ENCODE measurements around the gene PDHX.
A peak's percentile ranks its signal among the peaks of the same experiment; 100 is the strongest.

The PDHX gene

GRCh38 chr11:35033011-35033410 lies 116.6 kb downstream of the PDHX start:
- H3K27me3 Mint-ChIP-seq, result no peaks in the 10 kb centered on the region
- H3K4me1 Mint-ChIP-seq, result peaks cover 61% of the 10 kb centered on the region
- no peak overlapping the region for H3K27ac Mint-ChIP-seq
- no peak overlapping the region for H3K4me3 Mint-ChIP-seq
- H3K36me3 Mint-ChIP-seq, result peaks cover 4% of the 10 kb centered on the region
- H3K9me3 Mint-ChIP-seq, result peaks cover 15% of the 10 kb centered on the region

DNA sequence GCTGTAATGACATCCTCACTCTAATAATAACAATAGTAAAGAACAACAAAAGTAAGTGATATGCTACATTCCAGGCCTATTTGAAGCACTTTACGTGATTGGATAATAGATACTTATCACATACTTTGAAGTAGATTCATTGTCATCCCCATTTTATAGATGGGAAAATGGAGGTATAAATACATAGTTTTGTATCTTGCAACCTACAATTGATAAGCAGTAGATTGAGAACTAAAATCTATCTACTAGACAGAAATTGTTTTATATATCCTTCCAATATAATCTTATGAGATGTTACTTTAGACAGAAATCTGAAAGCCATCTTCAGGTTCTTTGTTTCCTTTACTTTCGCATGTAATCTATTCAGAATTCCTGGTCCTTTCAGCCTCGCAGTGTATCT lies 118.0 kb downstream of the PDHX start:
- Mint-ChIP-seq H3K9me3 (peaks cover 15% of the 10 kb centered on the region), H3K4me1 (peaks cover 70% of the 10 kb centered on the region), H3K36me3 (peaks cover 4% of the 10 kb centered on the region), H3K27ac (no peak overlapping the region), H3K27me3 (no peaks in the 10 kb centered on the region), H3K4me3 (no peak overlapping the region)

- H3K27ac Mint-ChIP-seq, result no peak overlapping the region
- H3K27me3 Mint-ChIP-seq, result no peaks in the 10 kb centered on the region
- peaks cover 15% of the 10 kb centered on the region for H3K9me3 Mint-ChIP-seq
- H3K4me3 Mint-ChIP-seq, result no peak overlapping the region
- H3K4me1 Mint-ChIP-seq, result peaks cover 68% of the 10 kb centered on the region
- H3K36me3 Mint-ChIP-seq, result peaks cover 4% of the 10 kb centered on the region
Observed at GRCh38 chr11:35035894-35036408, 119.5 kb downstream of the PDHX start.

DNA sequence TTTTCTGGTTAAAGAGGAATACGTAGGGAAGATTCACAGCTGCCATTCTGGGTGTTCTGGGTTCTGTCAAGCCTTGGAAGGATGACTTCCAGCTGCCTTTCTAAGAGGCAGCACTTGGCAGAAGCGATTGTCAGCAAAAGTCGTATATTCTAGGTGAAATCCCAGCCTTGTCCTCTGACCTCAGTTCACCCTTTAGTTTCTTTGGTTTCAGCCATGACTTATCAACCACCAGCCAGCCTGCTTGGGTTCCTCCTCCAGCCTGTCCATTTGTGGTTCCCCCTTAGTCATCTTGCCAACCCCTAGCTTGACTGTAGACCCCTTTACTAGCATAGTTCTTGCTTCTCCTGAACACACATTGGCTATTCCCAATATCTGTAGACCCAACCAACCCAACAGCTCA lies 120.2 kb downstream of the PDHX start:
- no peak overlapping the region for H3K4me3 Mint-ChIP-seq
- peaks cover 69% of the 10 kb centered on the region for H3K4me1 Mint-ChIP-seq
- H3K36me3 Mint-ChIP-seq, result peaks cover 4% of the 10 kb centered on the region
- no peaks in the 10 kb centered on the region for H3K27me3 Mint-ChIP-seq
- peaks cover 15% of the 10 kb centered on the region for H3K9me3 Mint-ChIP-seq
- peak overlapping the region; percentile 21 for H3K27ac Mint-ChIP-seq

- Mint-ChIP-seq H3K36me3 (peaks cover 2% of the 10 kb centered on the region), H3K27ac (peak overlapping the region; percentile 37), H3K4me3 (no peak overlapping the region), H3K27me3 (no peaks in the 10 kb centered on the region), H3K4me1 (peaks cover 74% of the 10 kb centered on the region), H3K9me3 (peaks cover 12% of the 10 kb centered on the region)
Observed at GRCh38 chr11:35038211-35038928, 122.0 kb downstream of the PDHX start.

DNA sequence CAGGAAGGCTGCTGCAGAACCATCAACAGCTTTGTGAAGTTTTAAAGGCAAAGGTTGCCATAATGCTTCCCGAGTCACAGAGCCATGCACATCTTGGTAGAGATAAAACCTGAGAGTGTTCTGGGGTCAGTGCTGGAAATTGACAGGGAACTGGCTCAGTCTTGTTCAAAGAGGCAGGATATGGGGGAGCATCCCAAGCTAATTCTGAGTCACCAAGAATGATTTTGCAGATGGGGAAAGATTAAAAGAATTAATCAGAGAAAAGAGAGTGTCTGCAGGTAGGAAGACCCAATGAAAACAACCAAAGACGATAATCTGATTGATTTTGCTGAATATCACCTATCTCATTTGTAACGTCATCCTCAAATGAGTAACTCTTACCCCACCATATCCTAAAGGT lies 122.7 kb downstream of the PDHX start:
- Mint-ChIP-seq H3K4me1 (peaks cover 73% of the 10 kb centered on the region), H3K36me3 (peaks cover 2% of the 10 kb centered on the region), H3K27ac (peak overlapping the region; percentile 48), H3K27me3 (no peaks in the 10 kb centered on the region), H3K9me3 (peaks cover 5% of the 10 kb centered on the region), H3K4me3 (no peak overlapping the region)

DNA sequence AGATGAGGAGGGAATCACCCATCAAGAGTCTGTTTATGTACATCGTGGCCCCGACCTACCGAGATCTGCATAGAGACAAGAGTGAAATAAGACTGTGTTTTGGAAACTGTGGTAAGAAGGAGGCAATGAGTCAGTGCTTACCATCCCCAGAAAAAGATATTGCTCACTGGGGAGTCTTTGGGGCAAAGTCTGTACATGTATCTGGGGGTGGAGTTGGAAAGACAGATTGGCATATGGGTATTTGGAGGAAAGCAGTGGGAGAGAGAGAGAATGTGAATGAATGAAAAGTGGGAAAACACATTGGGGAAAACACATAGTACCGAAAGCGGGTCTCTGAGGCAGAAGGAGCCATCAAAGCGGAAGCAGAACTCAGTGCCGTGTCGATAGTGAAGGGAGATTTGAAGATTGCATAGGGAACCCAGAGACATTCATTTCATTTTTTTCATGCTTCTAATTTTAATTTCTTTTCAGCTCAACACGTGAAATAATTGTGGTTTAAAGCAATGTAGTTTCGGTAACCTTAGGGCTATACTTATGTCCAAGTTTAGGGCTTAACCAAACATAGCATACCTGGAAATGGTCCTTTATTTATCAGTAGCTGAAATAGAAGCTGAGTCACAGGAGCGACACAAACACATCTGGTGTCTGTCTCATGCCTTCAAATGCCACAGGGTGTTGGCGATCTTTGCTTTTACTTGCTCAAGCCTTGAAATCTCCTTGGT lies 124.0 kb downstream of the PDHX start:
- no peaks in the 10 kb centered on the region for H3K27me3 Mint-ChIP-seq
- peaks cover 2% of the 10 kb centered on the region for H3K36me3 Mint-ChIP-seq
- peak overlapping the region; percentile 97 for H3K27ac Mint-ChIP-seq
- peaks cover 5% of the 10 kb centered on the region for H3K9me3 Mint-ChIP-seq
- H3K4me1 Mint-ChIP-seq, result peaks cover 79% of the 10 kb centered on the region
- H3K4me3 Mint-ChIP-seq, result peak overlapping the region; percentile 80

DNA sequence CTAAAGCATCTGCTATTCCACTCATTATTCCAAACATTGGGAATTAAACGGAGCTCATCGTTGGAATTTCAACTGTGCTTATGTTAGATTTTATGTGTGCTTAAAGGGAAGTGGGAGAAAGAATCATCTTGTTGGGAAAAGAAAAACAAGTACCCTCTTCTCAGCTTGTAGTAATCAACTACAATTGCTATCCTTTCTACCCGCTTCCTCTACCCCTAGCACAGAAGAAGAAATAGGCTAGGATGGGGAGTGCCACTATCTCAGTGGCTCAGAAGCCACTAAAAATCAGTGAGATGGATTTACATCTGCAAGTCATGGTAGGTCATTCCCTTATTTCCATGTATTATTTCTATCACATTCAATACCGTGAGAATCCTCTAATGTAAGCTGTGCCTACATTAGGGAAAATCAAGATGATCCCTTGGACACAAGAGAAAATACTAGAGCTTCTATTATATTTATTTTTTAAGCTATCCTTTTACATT lies 124.7 kb downstream of the PDHX start:
- H3K36me3 Mint-ChIP-seq, result peaks cover 2% of the 10 kb centered on the region
- H3K4me3 Mint-ChIP-seq, result peak overlapping the region; percentile 66
- no peaks in the 10 kb centered on the region for H3K27me3 Mint-ChIP-seq
- H3K27ac Mint-ChIP-seq, result peak overlapping the region; percentile 97
- H3K9me3 Mint-ChIP-seq, result peaks cover 5% of the 10 kb centered on the region
- peaks cover 83% of the 10 kb centered on the region for H3K4me1 Mint-ChIP-seq

- no peak overlapping the region for H3K4me3 Mint-ChIP-seq
- peaks cover 5% of the 10 kb centered on the region for H3K9me3 Mint-ChIP-seq
- no peaks in the 10 kb centered on the region for H3K27me3 Mint-ChIP-seq
- peaks cover 89% of the 10 kb centered on the region for H3K4me1 Mint-ChIP-seq
- H3K36me3 Mint-ChIP-seq, result no peaks in the 10 kb centered on the region
- H3K27ac Mint-ChIP-seq, result peak overlapping the region; percentile 81
Observed at GRCh38 chr11:35042224-35042623, 125.8 kb downstream of the PDHX start.

DNA sequence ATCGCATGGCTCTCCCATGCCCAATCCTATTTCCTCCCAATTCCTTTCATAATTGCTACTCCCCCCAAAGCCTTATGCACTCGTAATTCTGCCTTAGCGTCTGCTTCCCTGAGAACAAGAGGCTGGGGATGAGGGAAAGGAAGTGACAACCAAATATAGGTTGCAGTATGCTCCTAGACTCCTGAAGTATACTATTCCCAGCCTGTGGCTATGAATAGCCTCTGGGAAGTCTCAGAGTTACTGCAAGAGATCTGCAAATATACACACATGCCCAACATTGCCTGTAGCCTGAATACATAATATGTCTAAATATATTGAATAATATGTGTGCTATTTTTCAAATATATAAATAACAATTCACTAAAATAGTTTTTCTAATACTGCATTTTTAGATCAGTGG lies 126.5 kb downstream of the PDHX start:
- peak overlapping the region; percentile 81 for H3K27ac Mint-ChIP-seq
- peaks cover under 1% of the 10 kb centered on the region for H3K9me3 Mint-ChIP-seq
- no peak overlapping the region for H3K4me3 Mint-ChIP-seq
- no peaks in the 10 kb centered on the region for H3K27me3 Mint-ChIP-seq
- no peaks in the 10 kb centered on the region for H3K36me3 Mint-ChIP-seq
- H3K4me1 Mint-ChIP-seq, result peaks cover 92% of the 10 kb centered on the region

DNA sequence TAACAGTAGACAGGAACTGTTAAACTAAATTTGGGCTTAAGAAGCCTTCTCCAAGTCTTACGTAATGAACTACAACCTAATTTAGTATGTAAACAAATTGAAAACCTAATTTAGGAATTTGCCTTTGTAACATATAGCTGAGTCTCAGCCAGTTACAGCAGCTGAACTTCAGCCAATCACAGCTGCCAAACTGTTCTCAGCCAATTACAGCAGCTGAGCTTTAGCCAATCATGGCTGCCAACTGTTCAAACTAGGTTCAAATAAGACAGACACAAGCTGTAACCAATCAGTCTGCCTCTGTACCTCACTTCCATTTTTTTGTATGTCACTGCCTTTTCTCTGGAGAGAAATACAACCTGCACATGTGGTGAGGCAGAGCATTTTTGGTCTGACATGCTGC lies 127.5 kb downstream of the PDHX start:
- Mint-ChIP-seq H3K4me1 (peaks cover 92% of the 10 kb centered on the region), H3K36me3 (no peaks in the 10 kb centered on the region), H3K27ac (no peak overlapping the region), H3K27me3 (no peaks in the 10 kb centered on the region), H3K4me3 (no peak overlapping the region), H3K9me3 (peaks cover under 1% of the 10 kb centered on the region)

DNA sequence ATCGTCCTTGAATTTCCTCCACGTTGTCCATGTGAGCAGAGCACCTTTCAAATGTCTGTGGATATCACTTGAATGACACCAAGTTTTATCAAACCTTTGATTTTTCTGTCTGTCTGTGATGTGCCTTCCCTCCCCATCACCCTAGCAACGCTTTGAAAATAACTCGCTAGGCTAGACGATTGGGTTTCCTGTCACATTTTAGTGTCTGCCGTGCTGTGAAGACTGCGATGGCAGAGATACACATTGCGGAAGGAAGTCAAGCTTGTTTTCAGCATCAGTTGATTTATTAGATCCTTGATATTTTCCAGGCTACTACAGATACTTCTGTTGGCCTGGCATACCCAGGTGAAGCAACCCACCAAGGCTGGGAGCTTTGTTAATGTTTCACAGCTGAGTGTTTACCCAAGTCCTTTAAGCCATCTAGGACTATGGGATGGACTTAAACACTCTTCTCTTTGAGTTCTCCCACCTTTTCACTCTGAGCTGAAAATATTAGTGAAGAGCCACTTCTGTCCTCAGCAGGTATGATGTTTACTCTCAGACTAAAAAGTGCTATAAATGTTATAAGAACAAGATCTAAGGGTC lies 128.9 kb downstream of the PDHX start:
- H3K27ac Mint-ChIP-seq, result peak overlapping the region; percentile 98
- peak overlapping the region; percentile 85 for H3K4me3 Mint-ChIP-seq
- peaks cover 5% of the 10 kb centered on the region for H3K9me3 Mint-ChIP-seq
- no peaks in the 10 kb centered on the region for H3K27me3 Mint-ChIP-seq
- H3K4me1 Mint-ChIP-seq, result peaks cover 95% of the 10 kb centered on the region
- H3K36me3 Mint-ChIP-seq, result peaks cover 3% of the 10 kb centered on the region
